HEK293 (cell line): ENCODE measurements around the gene LBX2.

Experiments
- GLIS1 ChIP-seq: fragments of 450-650 bp; formaldehyde crosslinking; IDR thresholded peaks from 2 replicates; pipeline ENCODE4 v1.5.1; 2016; ENCODE audit warnings: missing biosample characterization, missing genetic modification characterization
- HOXD13 ChIP-seq: sonication (generic); formaldehyde crosslinking; IDR thresholded peaks from 2 replicates; pipeline ENCODE4 v1.8.0; 2022; ENCODE audit warnings: missing genetic modification reagents, borderline replicate concordance
- KLF7 ChIP-seq: fragments of 450-650 bp; formaldehyde crosslinking; IDR thresholded peaks from 2 replicates; pipeline ENCODE4 v1.5.1; 2016; ENCODE audit warnings: missing biosample characterization, missing genetic modification characterization, borderline replicate concordance
- PRDM4 ChIP-seq: fragments of 450-650 bp; formaldehyde crosslinking; IDR thresholded peaks from 2 replicates; pipeline ENCODE4 v1.5.1; 2017; ENCODE audit warnings: missing biosample characterization, missing genetic modification characterization
- SCRT1 ChIP-seq: fragments of 450-650 bp; formaldehyde crosslinking; IDR thresholded peaks from 2 replicates; pipeline ENCODE4 v1.5.1; 2016; ENCODE audit warnings: missing biosample characterization, missing genetic modification characterization, borderline replicate concordance
- ZBTB11 ChIP-seq: fragments of 450-650 bp; formaldehyde crosslinking; conservative IDR thresholded peaks from 2 replicates; pipeline ENCODE4 v1.5.1; 2016; ENCODE audit warnings: low read depth, missing biosample characterization, missing genetic modification characterization
- ZBTB7A ChIP-seq: fragments of 450-650 bp; formaldehyde crosslinking; IDR thresholded peaks from 2 replicates; pipeline ENCODE4 v1.5.1; 2016; ENCODE audit warnings: low read depth, missing biosample characterization, missing genetic modification characterization
- ZEB2 ChIP-seq: fragments of 450-650 bp; formaldehyde crosslinking; IDR thresholded peaks from 2 replicates; pipeline ENCODE4 v1.5.1; 2016; ENCODE audit warnings: missing biosample characterization, missing genetic modification characterization
- ZFP3 ChIP-seq: fragments of 450-650 bp; formaldehyde crosslinking; IDR thresholded peaks from 2 replicates; pipeline ENCODE4 v1.5.1; 2016; ENCODE audit warnings: low read depth, missing biosample characterization, missing genetic modification characterization
- ZNF112 ChIP-seq: fragments of 450-650 bp; formaldehyde crosslinking; IDR thresholded peaks from 2 replicates; pipeline ENCODE4 v1.5.0; 2017; ENCODE audit warnings: missing biosample characterization, missing genetic modification characterization
- ZNF280D ChIP-seq: fragments of 450-650 bp; formaldehyde crosslinking; IDR thresholded peaks from 2 replicates; pipeline ENCODE4 v1.5.1; 2016; ENCODE audit warnings: missing biosample characterization, missing genetic modification characterization
- ZNF324 ChIP-seq: fragments of 450-650 bp; formaldehyde crosslinking; IDR thresholded peaks from 2 replicates; pipeline ENCODE4 v1.5.1; 2016; ENCODE audit warnings: missing biosample characterization, missing genetic modification characterization
- ZNF37A ChIP-seq: fragments of 450-650 bp; IDR thresholded peaks from 2 replicates; pipeline ENCODE4 v1.5.1; 2018; ENCODE audit warnings: missing biosample characterization, missing genetic modification characterization
- ZNF664 ChIP-seq: fragments of 450-650 bp; formaldehyde crosslinking; IDR thresholded peaks from 2 replicates; pipeline ENCODE4 v1.5.1; 2016; ENCODE audit warnings: missing biosample characterization, missing genetic modification characterization
- ZNF707 ChIP-seq: fragments of 450-650 bp; formaldehyde crosslinking; IDR thresholded peaks from 2 replicates; pipeline ENCODE4 v1.5.1; 2016; ENCODE audit warnings: missing biosample characterization, missing genetic modification characterization
- ZNF768 ChIP-seq: fragments of 450-650 bp; formaldehyde crosslinking; IDR thresholded peaks from 2 replicates; pipeline ENCODE4 v1.5.1; 2018; ENCODE audit warnings: missing biosample characterization, mild to moderate bottlenecking, missing genetic modification characterization
- TF ChIP-seq, protein P1 (sequence below): fragments of 450-650 bp; formaldehyde crosslinking; IDR thresholded peaks from 2 replicates; pipeline ENCODE4 v1.5.1; 2016; ENCODE audit warnings: missing biosample characterization, missing genetic modification characterization
- TF ChIP-seq, protein P2 (sequence below): fragments of 450-650 bp; formaldehyde crosslinking; IDR thresholded peaks from 2 replicates; pipeline ENCODE4 v1.5.1; 2016; ENCODE audit warnings: missing biosample characterization, missing genetic modification characterization
- TF ChIP-seq, protein P3 (sequence below): fragments of 450-650 bp; formaldehyde crosslinking; conservative IDR thresholded peaks from 2 replicates; pipeline ENCODE4 v1.5.1; 2016; ENCODE audit warnings: low read depth, missing biosample characterization, missing genetic modification characterization

LBX2 gene

GRCh38 chr2:74454654-74455511, 44.5 kb downstream of the LBX2 start, which contains the start of gene INO80B (continued):
- no peak for TF ChIP-seq ZNF280D (tag by site-specific recombination)
- TF ChIP-seq ZBTB7A (tag by site-specific recombination) = no peak
- no peak; the same call in 1 of the 2 replicates for TF ChIP-seq ZNF664
- TF ChIP-seq ZNF324 = peak; percentile 94
- TF ChIP-seq, protein P1, sequence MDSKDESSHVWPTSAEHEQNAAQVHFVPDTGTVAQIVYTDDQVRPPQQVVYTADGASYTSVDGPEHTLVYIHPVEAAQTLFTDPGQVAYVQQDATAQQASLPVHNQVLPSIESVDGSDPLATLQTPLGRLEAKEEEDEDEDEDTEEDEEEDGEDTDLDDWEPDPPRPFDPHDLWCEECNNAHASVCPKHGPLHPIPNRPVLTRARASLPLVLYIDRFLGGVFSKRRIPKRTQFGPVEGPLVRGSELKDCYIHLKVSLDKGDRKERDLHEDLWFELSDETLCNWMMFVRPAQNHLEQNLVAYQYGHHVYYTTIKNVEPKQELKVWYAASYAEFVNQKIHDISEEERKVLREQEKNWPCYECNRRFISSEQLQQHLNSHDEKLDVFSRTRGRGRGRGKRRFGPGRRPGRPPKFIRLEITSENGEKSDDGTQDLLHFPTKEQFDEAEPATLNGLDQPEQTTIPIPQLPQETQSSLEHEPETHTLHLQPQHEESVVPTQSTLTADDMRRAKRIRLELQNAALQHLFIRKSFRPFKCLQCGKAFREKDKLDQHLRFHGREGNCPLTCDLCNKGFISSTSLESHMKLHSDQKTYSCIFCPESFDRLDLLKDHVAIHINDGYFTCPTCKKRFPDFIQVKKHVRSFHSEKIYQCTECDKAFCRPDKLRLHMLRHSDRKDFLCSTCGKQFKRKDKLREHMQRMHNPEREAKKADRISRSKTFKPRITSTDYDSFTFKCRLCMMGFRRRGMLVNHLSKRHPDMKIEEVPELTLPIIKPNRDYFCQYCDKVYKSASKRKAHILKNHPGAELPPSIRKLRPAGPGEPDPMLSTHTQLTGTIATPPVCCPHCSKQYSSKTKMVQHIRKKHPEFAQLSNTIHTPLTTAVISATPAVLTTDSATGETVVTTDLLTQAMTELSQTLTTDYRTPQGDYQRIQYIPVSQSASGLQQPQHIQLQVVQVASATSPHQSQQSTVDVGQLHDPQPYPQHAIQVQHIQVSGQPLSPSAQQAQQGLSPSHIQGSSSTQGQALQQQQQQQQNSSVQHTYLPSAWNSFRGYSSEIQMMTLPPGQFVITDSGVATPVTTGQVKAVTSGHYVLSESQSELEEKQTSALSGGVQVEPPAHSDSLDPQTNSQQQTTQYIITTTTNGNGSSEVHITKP (tag by site-specific recombination) = peak; percentile 95
- TF ChIP-seq HOXD13 (CRISPR knock-in tag) = no peak
- TF ChIP-seq GLIS1 = no peak
- TF ChIP-seq PRDM4 (tag by site-specific recombination) = no peak
- no peak for TF ChIP-seq ZNF37A
- TF ChIP-seq SCRT1 (tag by site-specific recombination) = peak; percentile 95
- TF ChIP-seq, protein P2, sequence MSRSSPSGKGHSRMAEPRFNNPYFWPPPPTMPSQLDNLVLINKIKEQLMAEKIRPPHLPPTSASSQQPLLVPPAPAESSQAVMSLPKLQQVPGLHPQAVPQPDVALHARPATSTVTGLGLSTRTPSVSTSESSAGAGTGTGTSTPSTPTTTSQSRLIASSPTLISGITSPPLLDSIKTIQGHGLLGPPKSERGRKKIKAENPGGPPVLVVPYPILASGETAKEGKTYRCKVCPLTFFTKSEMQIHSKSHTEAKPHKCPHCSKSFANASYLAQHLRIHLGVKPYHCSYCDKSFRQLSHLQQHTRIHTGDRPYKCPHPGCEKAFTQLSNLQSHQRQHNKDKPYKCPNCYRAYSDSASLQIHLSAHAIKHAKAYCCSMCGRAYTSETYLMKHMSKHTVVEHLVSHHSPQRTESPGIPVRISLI (tag by site-specific recombination) = peak; percentile 48; the same call in 1 of the 2 replicates
- TF ChIP-seq ZNF112 (tag by site-specific recombination) = no peak
- TF ChIP-seq ZFP3 (tag by site-specific recombination) = no peak
- TF ChIP-seq, protein P3, sequence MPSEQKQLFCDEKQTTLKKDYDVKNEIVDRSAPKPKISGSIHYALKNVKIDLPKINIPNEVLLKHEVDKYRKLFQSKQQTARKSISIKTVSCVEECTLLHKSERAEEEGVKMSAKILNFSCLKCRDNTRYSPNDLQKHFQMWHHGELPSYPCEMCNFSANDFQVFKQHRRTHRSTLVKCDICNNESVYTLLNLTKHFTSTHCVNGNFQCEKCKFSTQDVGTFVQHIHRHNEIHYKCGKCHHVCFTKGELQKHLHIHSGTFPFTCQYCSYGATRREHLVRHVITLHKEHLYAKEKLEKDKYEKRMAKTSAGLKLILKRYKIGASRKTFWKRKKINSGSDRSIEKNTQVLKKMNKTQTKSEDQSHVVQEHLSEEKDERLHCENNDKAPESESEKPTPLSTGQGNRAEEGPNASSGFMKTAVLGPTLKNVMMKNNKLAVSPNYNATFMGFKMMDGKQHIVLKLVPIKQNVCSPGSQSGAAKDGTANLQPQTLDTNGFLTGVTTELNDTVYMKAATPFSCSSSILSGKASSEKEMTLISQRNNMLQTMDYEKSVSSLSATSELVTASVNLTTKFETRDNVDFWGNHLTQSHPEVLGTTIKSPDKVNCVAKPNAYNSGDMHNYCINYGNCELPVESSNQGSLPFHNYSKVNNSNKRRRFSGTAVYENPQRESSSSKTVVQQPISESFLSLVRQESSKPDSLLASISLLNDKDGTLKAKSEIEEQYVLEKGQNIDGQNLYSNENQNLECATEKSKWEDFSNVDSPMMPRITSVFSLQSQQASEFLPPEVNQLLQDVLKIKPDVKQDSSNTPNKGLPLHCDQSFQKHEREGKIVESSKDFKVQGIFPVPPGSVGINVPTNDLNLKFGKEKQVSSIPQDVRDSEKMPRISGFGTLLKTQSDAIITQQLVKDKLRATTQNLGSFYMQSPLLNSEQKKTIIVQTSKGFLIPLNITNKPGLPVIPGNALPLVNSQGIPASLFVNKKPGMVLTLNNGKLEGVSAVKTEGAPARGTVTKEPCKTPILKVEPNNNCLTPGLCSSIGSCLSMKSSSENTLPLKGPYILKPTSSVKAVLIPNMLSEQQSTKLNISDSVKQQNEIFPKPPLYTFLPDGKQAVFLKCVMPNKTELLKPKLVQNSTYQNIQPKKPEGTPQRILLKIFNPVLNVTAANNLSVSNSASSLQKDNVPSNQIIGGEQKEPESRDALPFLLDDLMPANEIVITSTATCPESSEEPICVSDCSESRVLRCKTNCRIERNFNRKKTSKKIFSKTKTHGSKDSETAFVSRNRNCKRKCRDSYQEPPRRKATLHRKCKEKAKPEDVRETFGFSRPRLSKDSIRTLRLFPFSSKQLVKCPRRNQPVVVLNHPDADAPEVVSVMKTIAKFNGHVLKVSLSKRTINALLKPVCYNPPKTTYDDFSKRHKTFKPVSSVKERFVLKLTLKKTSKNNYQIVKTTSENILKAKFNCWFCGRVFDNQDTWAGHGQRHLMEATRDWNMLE (tag by site-specific recombination) = peak; percentile 86
- peak; percentile 100 for TF ChIP-seq ZBTB11 (tag by site-specific recombination)
- TF ChIP-seq ZNF768 (tag by site-specific recombination) = no peak
- TF ChIP-seq ZEB2 = peak; percentile 82
- peak; percentile 91 for TF ChIP-seq KLF7 (tag by site-specific recombination)
- TF ChIP-seq ZNF707 (tag by site-specific recombination) = no peak
